PC-3 (cell line): ENCODE measurements around the gene GNB2. TPM values are rescaled to one million over a fixed set of nuclear protein-coding genes. Genes with fewer than 3 reads are reported as not detected.

Experiments used
- ATAC-seq: fragments of 200-7000 bp; cut with Tn5 transposase; 2 replicates; pipeline ENCODE4 v1.9.1; 2020; ENCODE audit warnings: mild to moderate bottlenecking, moderate library complexity
- BruUV-seq: library from RNA; stranded (reverse); fragments of 400-500 nt; replicated peaks from 2 replicates; lab custom pipeline; 2021; lab: Mats Ljungman, UMichigan
- CTCF ChIA-PET: fragments of 300-600 bp; sonication (Branson Sonifier 250); formaldehyde crosslinking; loops from one replicate; lab custom pipeline; 2022; ENCODE audit warnings: antibody characterized with exemption; lab: Charles Lee
- POLR2A ChIA-PET: fragments of 300-600 bp; sonication (Branson Sonifier 250); formaldehyde crosslinking; loops from one replicate; lab custom pipeline; 2022; ENCODE audit warnings: antibody characterized with exemption; ENCODE audit not compliant: unreplicated experiment; lab: Charles Lee
- DNase-seq: peaks from one replicate; pipeline ENCODE4 v3.0.0-alpha.2; 2015
- H2AFZ ChIP-seq: fragments of 300-600 bp; sonication (generic); 2 replicates; pipeline ENCODE4 v1.6.0; 2016; ENCODE audit warnings: antibody characterized with exemption, low read length
- H3F3A ChIP-seq: fragments of 300-600 bp; sonication (generic); one replicate; pipeline ENCODE4 v1.6.0; 2017; ENCODE audit warnings: antibody characterized with exemption, low read length, control low read depth, mild to moderate bottlenecking; ENCODE audit not compliant: unreplicated experiment
- H3K27ac ChIP-seq: fragments of 300-600 bp; sonication (generic); 2 replicates; pipeline ENCODE4 v1.5.1; 2016; ENCODE audit warnings: mild to moderate bottlenecking, low read length
- H3K27me3 ChIP-seq: fragments of 300-600 bp; sonication (generic); 2 replicates; pipeline ENCODE4 v1.6.1; 2016; ENCODE audit warnings: low read length, mixed read lengths
- H3K36me3 ChIP-seq: fragments of 300-600 bp; sonication (generic); 2 replicates; pipeline ENCODE4 v1.6.1; 2016; ENCODE audit warnings: low read depth, mixed run types, low read length, mixed read lengths
- H3K4me1 ChIP-seq: fragments of 300-600 bp; sonication (generic); 2 replicates; pipeline ENCODE4 v1.5.1; 2016; ENCODE audit warnings: low read length; ENCODE audit not compliant: insufficient read depth
- H3K4me2 ChIP-seq: fragments of 300-600 bp; sonication (generic); 2 replicates; pipeline ENCODE4 v1.6.0; 2016; ENCODE audit warnings: low read length
- H3K4me3 ChIP-seq: fragments of 300-600 bp; sonication (generic); 2 replicates; pipeline ENCODE4 v1.5.1; 2016; ENCODE audit warnings: mild to moderate bottlenecking, low read length, mixed read lengths
- H3K79me2 ChIP-seq: fragments of 300-600 bp; sonication (generic); 2 replicates; pipeline ENCODE4 v1.6.1; 2017; ENCODE audit warnings: low read length, mixed read lengths
- H3K9ac ChIP-seq: fragments of 300-600 bp; sonication (generic); 2 replicates; pipeline ENCODE4 v1.6.0; 2016; ENCODE audit warnings: mild to moderate bottlenecking, low read length
- H3K9me2 ChIP-seq: fragments of 300-600 bp; sonication (generic); replicated peaks from 2 replicates; pipeline ENCODE4 v1.6.1; 2016; ENCODE audit warnings: mixed run types, low read length, mixed read lengths
- H3K9me3 ChIP-seq: fragments of 300-600 bp; sonication (generic); 2 replicates; pipeline ENCODE4 v1.6.1; 2016; ENCODE audit warnings: low read length, mixed read lengths
- H4K20me1 ChIP-seq: fragments of 300-600 bp; sonication (generic); 2 replicates; pipeline ENCODE4 v1.6.1; 2016; ENCODE audit warnings: low read length, mixed read lengths
- EZH2 ChIP-seq: fragments of 300-600 bp; sonication (generic); IDR thresholded peaks from one replicate; pipeline ENCODE4 v1.6.1; 2017; ENCODE audit warnings: antibody characterized with exemption, mild to moderate bottlenecking, low read length; ENCODE audit not compliant: unreplicated experiment
- EZH2phosphoT487 ChIP-seq: fragments of 300-600 bp; sonication (generic); IDR thresholded peaks from 2 replicates; pipeline ENCODE4 v1.6.1; 2018; ENCODE audit warnings: mild to moderate bottlenecking, antibody characterized with exemption, low read length, borderline replicate concordance
- intact Hi-C: fragments of 100-400 bp; cut with micrococcal nuclease; formaldehyde crosslinking; loops from 2 replicates; pipeline ENCODE4 v1.9.0; 2023
- total RNA-seq: library from RNA; depleted of rRNA; stranded (reverse); fragments of >200 nt; gene quantifications from 2 replicates; pipeline ENCODE4 v1.2.3, GENCODE V29; 2014
- TF ChIP-seq, protein P1 (sequence below): fragments of 300-600 bp; sonication (generic); conservative IDR thresholded peaks from 2 replicates; pipeline ENCODE4 v1.5.1; 2017; ENCODE audit warnings: antibody characterized with exemption, low read depth, mild to moderate bottlenecking, low read length

The GNB2 gene
- total RNA-seq, 1 experiment from 2014 or later: 164 TPM

DNA sequence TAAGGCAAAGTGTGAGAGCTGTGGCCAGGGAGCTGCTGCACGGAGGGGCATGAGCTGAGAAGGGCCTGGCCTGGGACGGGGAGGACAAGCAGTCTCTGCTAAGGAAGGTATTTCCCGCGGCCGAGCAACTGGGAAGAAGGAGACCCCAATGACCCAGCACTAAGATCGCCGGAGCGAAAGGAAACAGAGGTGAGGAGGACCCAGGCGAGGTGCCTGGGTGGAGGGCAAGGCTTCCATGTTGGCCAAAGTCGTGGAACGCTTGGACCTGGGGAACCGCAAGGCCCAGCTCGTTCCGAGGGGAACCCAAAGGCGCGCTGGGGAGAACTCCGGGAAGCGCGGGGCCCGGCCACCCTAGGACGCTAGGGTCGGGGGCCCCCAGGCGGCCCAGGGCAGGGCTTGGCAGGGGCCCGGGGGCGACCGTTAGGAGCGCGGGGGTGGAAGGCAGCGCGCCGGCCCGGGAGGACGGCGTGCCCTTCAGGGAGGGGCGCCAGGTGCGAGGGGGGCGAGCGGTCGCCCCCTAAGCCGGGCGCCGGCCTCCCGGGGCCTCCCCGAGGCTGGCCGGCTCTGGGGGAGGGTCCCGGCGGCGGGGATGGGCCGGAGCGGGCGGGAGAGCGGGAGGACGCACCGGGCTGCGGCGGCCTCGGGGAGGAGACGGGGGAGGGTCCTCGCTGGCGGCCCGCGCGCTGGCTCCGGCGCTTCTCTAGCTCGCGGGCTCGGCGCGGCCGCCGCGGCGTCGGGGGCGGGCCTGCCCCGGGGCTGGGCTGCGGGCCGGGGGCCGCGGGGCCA lies 20.0 kb downstream of the GNB2 start:
- POLR2A ChIA-PET: interaction anchor here (0.6 to 1.1 kb wide), 3 partner anchors 13 to 164 kb away, joined by 3 to 6 read pairs (median 4); partner anchors contain the start of genes MOSPD3 and POP7
- no peaks in the 10 kb centered on the region; the same call in none of the 2 replicates for H3K36me3 ChIP-seq
- no peaks in the 10 kb centered on the region for H3K9me3 ChIP-seq
- H3K27me3 ChIP-seq: no peaks in the 10 kb centered on the region
- H3K27ac ChIP-seq: no peak overlapping the region
- H3K4me2 ChIP-seq: peak overlapping the region; percentile 90
- ATAC-seq (peak; percentile 42), DNase-seq (no peak)
- peaks cover 5% of the 10 kb centered on the region for H4K20me1 ChIP-seq
- no peaks in the 10 kb centered on the region for H3F3A ChIP-seq
- no peaks in the 10 kb centered on the region for H3K9me2 ChIP-seq
- H3K4me1 ChIP-seq: peaks cover 12% of the 10 kb centered on the region
- peaks cover 52% of the 10 kb centered on the region for H3K79me2 ChIP-seq
- BruUV-seq: no TSS peak
- intact Hi-C loops: loop anchor here (5.0 kb wide), 1 partner anchor 106 kb away; the partner anchor contains the start of genes FBXO24 and LRCH4
- H3K9ac ChIP-seq: peak overlapping the region; percentile 91
- CTCF ChIA-PET: interaction anchor here (0.6 to 0.7 kb wide), 2 partner anchors 55 to 81 kb away, joined by 4 read pairs; partner anchors contain the start of gene MOSPD3
- H3K4me3 ChIP-seq: peak overlapping the region; percentile 96
- TF ChIP-seq EZH2 (no peak), EZH2phosphoT487 (no peak)
- TF ChIP-seq, protein P1, sequence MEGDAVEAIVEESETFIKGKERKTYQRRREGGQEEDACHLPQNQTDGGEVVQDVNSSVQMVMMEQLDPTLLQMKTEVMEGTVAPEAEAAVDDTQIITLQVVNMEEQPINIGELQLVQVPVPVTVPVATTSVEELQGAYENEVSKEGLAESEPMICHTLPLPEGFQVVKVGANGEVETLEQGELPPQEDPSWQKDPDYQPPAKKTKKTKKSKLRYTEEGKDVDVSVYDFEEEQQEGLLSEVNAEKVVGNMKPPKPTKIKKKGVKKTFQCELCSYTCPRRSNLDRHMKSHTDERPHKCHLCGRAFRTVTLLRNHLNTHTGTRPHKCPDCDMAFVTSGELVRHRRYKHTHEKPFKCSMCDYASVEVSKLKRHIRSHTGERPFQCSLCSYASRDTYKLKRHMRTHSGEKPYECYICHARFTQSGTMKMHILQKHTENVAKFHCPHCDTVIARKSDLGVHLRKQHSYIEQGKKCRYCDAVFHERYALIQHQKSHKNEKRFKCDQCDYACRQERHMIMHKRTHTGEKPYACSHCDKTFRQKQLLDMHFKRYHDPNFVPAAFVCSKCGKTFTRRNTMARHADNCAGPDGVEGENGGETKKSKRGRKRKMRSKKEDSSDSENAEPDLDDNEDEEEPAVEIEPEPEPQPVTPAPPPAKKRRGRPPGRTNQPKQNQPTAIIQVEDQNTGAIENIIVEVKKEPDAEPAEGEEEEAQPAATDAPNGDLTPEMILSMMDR: no peak
- no peak overlapping the region for H2AFZ ChIP-seq

DNA sequence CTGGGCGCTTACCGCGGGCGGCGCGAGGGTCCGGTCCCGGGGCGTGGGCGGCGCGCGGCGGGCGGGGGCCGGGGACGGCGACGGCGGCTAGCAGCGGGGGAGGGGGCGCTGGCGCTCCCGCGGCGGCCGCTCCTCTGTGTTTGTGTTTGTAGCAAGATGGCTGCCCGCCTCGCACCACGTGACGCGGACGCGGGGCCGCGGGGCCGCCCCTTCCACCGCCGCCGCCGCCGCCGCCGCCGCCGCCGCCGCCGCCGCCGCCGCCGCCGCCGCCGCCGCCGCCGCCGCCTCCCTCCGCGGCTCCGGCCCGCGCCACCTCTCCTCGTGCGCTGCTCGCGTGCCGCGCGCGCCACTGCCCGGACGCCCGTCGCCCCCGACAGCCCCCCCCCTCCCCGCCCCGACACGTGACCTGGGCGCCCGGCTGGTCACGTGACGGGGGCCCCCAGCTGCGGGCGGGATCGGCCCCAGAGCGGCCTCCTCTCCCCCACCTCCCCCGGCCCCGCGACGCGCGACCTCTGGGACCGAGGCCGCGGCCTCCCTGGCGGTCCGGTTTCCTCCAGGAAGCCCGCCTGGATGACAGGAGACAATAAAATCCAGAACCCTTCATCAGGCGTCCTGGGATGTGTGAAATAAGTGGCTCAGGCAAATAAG lies 20.7 kb downstream of the GNB2 start, which contains the start of gene GIGYF1:
GIGYF1 (minus strand) TSS at position 153 of the 648 bp plus-strand sequence. CDS start 6,012 bp downstream, outside the sequence.
- Histone ChIP-seq H3K79me2 (peaks cover 44% of the 10 kb centered on the region), H3K4me2 (peak within 1 kb of the TSS; percentile 90), H3K4me3 (peak within 1 kb of the TSS; percentile 96), H3K9ac (peak within 1 kb of the TSS; percentile 91), H3K27ac (no peak within 1 kb of the TSS), H3K9me3 (no peaks in the 10 kb centered on the region), H3K4me1 (peaks cover 12% of the 10 kb centered on the region), H2AFZ (0 out of 2 replicates have a peak within 1 kb of the TSS, but pooled peaks have one; percentile 67), H3F3A (no peaks in the 10 kb centered on the region), H3K9me2 (no peaks in the 10 kb centered on the region), H3K36me3 (no peaks in the 10 kb centered on the region; the same call in none of the 2 replicates), H3K27me3 (no peaks in the 10 kb centered on the region), H4K20me1 (peaks cover 5% of the 10 kb centered on the region)
- TF ChIP-seq EZH2phosphoT487 (no peak), EZH2 (no peak)
- TF ChIP-seq, protein P1: no peak
- CTCF ChIA-PET: no interaction called here
- intact Hi-C loops: loop anchor here (5.0 kb wide), 1 partner anchor 107 kb away; the partner anchor contains the start of genes FBXO24 and LRCH4
- no TSS peak for BruUV-seq
- ATAC-seq (peak; percentile 58), DNase-seq (peak; percentile 36)
- POLR2A ChIA-PET: no interaction called here
